Measurements from ENCODE around the gene LRP1B.

- TF ChIP-seq EZH2 (IDR thresholded peaks at IDR 0.05; ENCODE audit: borderline replicate concordance, insufficient read depth, low read depth, low read length, poor library complexity, severe bottlenecking) (no peak), CTCF (IDR thresholded peaks at IDR 0.05) (no peak)
Measured at GRCh38 chr2:140986456-140986855, 1144.4 kb downstream of the LRP1B start.
